Trophoblast cell (in vitro differentiated cells and primary cell): ENCODE measurements around the gene APOC3.

ENCODE experiments used
- DNase-seq, 2 donors: peaks; one replicate each; pipeline ENCODE4 v3.0.0-alpha.2; 2016
- H2AFZ ChIP-seq: 2 replicates; pipeline ENCODE4 v1.6.1; 2013; ENCODE audit warnings: low read length, moderate library complexity, mild to moderate bottlenecking; ENCODE audit not compliant: insufficient read depth, poor library complexity
- H2AK5ac ChIP-seq: 2 replicates; pipeline ENCODE4 v1.6.1; 2013; ENCODE audit warnings: mild to moderate bottlenecking, low read length
- H2BK120ac ChIP-seq: 2 replicates; pipeline ENCODE4 v1.6.1; 2013; ENCODE audit warnings: low read length, mild to moderate bottlenecking, moderate library complexity; ENCODE audit not compliant: insufficient read depth, poor library complexity
- H2BK12ac ChIP-seq: 2 replicates; pipeline ENCODE4 v1.6.1; 2013; ENCODE audit warnings: mild to moderate bottlenecking, low read length, moderate library complexity
- H2BK5ac ChIP-seq: 2 replicates; pipeline ENCODE4 v1.6.1; 2013; ENCODE audit warnings: low read length, low read depth, moderate library complexity, mild to moderate bottlenecking; ENCODE audit not compliant: poor library complexity
- H3K14ac ChIP-seq: 2 replicates; pipeline ENCODE4 v1.6.1; 2013; ENCODE audit warnings: mild to moderate bottlenecking, low read length
- H3K18ac ChIP-seq: 2 replicates; pipeline ENCODE4 v1.6.1; 2013; ENCODE audit warnings: mild to moderate bottlenecking, low read length
- H3K23ac ChIP-seq: 2 replicates; pipeline ENCODE4 v1.6.1; 2013; ENCODE audit warnings: low read length
- H3K27ac ChIP-seq: 2 replicates; pipeline ENCODE4 v1.5.1; 2013; ENCODE audit warnings: low read depth, mild to moderate bottlenecking, inconsistent platforms, low read length, moderate library complexity
- H3K27me3 ChIP-seq: 2 replicates; pipeline ENCODE4 v1.6.1; 2013; ENCODE audit warnings: inconsistent platforms, mild to moderate bottlenecking, low read length, moderate library complexity; ENCODE audit not compliant: insufficient read depth
- H3K36me3 ChIP-seq, 2 experiments: 1 replicate in 1 of 2; 2 replicates in 1 of 2; pipeline ENCODE4 v1.6.1; 2013; ENCODE audit warnings: low read length in 2 of 2, mild to moderate bottlenecking in 2 of 2, moderate library complexity in 1 of 2; ENCODE audit not compliant: insufficient read depth in 2 of 2, control insufficient read depth in 1 of 2
- H3K4ac ChIP-seq: 2 replicates; pipeline ENCODE4 v1.6.1; 2013; ENCODE audit warnings: low read depth, mild to moderate bottlenecking, low read length, moderate library complexity
- H3K4me1 ChIP-seq, 2 experiments: 1 replicate in 1 of 2; 2 replicates in 1 of 2; pipeline ENCODE4 v1.6.1; 2013; ENCODE audit warnings: low read length in 2 of 2, mild to moderate bottlenecking in 2 of 2, moderate library complexity in 1 of 2; ENCODE audit not compliant: insufficient read depth in 2 of 2, control insufficient read depth in 1 of 2
- H3K4me2 ChIP-seq: 2 replicates; pipeline ENCODE4 v1.6.1; 2013; ENCODE audit warnings: inconsistent platforms, mild to moderate bottlenecking, low read length, moderate library complexity
- H3K4me3 ChIP-seq: 2 replicates; pipeline ENCODE4 v1.5.1; 2013; ENCODE audit warnings: mild to moderate bottlenecking, low read depth, low read length, inconsistent platforms
- H3K79me1 ChIP-seq: one replicate; pipeline ENCODE4 v1.6.1; 2013; ENCODE audit warnings: low read length
- H3K79me2 ChIP-seq: 2 replicates; pipeline ENCODE4 v1.6.1; 2013; ENCODE audit warnings: low read length, mild to moderate bottlenecking; ENCODE audit not compliant: control insufficient read depth, insufficient read depth, poor library complexity
- H3K9ac ChIP-seq: 2 replicates; pipeline ENCODE4 v1.6.1; 2013; ENCODE audit warnings: mild to moderate bottlenecking, low read length
- H3K9me3 ChIP-seq: 2 replicates; pipeline ENCODE4 v1.6.1; 2013; ENCODE audit warnings: low read depth, mild to moderate bottlenecking, control low read depth, inconsistent platforms, low read length; ENCODE audit not compliant: insufficient read depth
- H4K12ac ChIP-seq: 2 replicates; pipeline ENCODE4 v1.6.1; 2013; ENCODE audit warnings: low read depth, mild to moderate bottlenecking, low read length, moderate library complexity
- H4K8ac ChIP-seq: 2 replicates; pipeline ENCODE4 v1.6.1; 2013; ENCODE audit warnings: low read depth, mild to moderate bottlenecking, low read length, moderate library complexity
- H4K91ac ChIP-seq: one replicate; pipeline ENCODE4 v1.6.1; 2013; ENCODE audit warnings: low read depth, mild to moderate bottlenecking, low read length, moderate library complexity
- WGBS: extraction: QIAGEN DNeasy Blood & Tissue Kit; methylation state at CpG from one replicate; pipeline ENCODE4 v1.1.7; 2013; ENCODE audit warnings: missing lambda C conversion rate; ENCODE audit not compliant: insufficient read length, insufficient coverage; ENCODE audit errors: extremely low coverage; 5-methylcytosine and 5-hydroxymethylcytosine counted together

APOC3 gene

DNA sequence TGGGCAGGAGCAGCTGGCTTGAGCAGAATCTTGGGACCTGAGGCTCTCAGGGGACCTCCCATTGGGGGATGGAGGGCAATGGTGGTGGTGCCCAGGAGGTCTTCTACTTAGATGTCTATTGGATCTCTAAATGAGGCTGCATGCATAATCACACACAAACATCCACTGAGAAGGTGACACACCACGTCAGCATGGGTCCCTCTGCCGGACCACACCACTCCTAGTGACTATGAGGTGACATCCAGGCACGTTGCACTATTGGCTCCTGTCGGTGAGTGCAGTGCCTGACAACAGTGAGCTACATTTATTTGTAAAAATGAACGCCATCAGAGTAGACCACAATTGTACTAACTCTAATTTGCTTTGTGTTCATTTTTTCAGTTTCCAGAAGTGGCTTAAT is 4.3 kb upstream of the APOC3 start:
- Histone ChIP-seq H2BK5ac (no peak overlapping the region), H4K8ac (no peak overlapping the region), H3K4me3 (no peak overlapping the region), H3K9ac (no peak overlapping the region), H3K14ac (no peak overlapping the region), H2BK12ac (no peak overlapping the region), H3K4me1 (peaks cover 2 to 5% of the 10 kb centered on the region in 2 experiments), H4K91ac (no peak overlapping the region), H2AFZ (no peak overlapping the region), H3K79me2 (no peaks in the 10 kb centered on the region), H3K23ac (no peak overlapping the region), H3K4ac (no peak overlapping the region), H3K36me3 (no peaks in the 10 kb centered on the region), H2AK5ac (no peak overlapping the region), H3K9me3 (no peaks in the 10 kb centered on the region), H3K18ac (no peak overlapping the region), H2BK120ac (no peak overlapping the region), H3K27me3 (no peaks in the 10 kb centered on the region), H3K4me2 (no peak overlapping the region), H3K79me1 (peaks cover 3% of the 10 kb centered on the region), H3K27ac (no peak overlapping the region), H4K12ac (no peak overlapping the region)
- no peak for DNase-seq
- no CpG with 5 or more reads among the region's 5 CpGs for WGBS

DNA sequence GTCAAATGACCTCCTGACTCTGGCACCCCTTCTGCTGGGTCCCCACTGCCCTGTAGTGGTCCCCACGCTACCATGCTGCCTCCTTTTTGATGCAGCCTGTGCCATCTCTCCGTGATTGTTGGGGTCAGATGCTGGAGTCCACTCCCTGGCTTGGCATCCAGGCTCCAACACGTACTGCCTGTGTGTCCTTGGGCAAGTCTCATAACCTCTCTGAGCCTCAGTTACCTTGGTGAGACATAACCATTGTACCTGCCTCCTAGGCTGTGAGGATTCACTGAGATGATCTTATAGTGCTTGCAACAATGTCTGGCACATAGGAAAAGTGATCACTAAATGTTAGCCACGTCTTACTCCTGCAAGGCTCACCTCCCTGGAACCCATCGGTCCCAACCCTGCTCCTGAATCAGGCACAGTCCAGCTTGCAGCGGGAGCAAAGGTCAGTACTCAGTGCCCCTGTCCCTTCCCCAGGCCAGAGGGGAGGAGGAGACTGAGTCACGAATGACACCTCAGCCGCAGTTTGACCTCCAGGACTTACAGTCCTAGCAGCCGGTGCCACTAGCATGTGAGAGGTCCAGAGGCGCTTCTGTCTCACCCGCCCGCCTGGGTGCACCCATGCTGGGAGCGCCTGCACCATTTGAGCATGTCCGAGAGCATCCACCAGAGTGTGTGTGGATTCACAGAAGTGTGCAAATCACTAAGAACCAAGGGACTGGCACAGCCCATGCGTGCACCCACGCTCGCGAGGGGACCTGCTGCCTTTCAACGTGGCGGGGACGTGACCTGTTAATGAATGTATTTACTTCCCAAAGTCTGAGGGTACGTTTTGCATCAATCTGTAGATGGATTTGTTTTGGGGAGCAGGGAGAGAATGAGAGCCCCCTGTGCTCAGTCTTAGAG is 3.6 kb upstream of the APOC3 start:
- Histone ChIP-seq H3K4me1 (peaks cover 5% of the 10 kb centered on the region in 2 experiments), H3K4me2 (no peak overlapping the region), H3K23ac (no peak overlapping the region), H2BK12ac (no peak overlapping the region), H3K27ac (no peak overlapping the region), H3K9me3 (no peaks in the 10 kb centered on the region), H3K36me3 (no peaks in the 10 kb centered on the region), H3K4me3 (no peak overlapping the region), H2BK120ac (no peak overlapping the region), H2AFZ (no peak overlapping the region), H3K14ac (no peak overlapping the region), H4K91ac (no peak overlapping the region), H2AK5ac (no peak overlapping the region), H3K27me3 (no peaks in the 10 kb centered on the region), H3K79me2 (no peaks in the 10 kb centered on the region), H3K4ac (no peak overlapping the region), H3K18ac (no peak overlapping the region), H4K8ac (no peak overlapping the region), H2BK5ac (no peak overlapping the region), H3K9ac (no peak overlapping the region), H3K79me1 (peaks cover 3% of the 10 kb centered on the region), H4K12ac (no peak overlapping the region)
- WGBS: no CpG with 5 or more reads among the region's 22 CpGs
- DNase-seq: no peak

DNA sequence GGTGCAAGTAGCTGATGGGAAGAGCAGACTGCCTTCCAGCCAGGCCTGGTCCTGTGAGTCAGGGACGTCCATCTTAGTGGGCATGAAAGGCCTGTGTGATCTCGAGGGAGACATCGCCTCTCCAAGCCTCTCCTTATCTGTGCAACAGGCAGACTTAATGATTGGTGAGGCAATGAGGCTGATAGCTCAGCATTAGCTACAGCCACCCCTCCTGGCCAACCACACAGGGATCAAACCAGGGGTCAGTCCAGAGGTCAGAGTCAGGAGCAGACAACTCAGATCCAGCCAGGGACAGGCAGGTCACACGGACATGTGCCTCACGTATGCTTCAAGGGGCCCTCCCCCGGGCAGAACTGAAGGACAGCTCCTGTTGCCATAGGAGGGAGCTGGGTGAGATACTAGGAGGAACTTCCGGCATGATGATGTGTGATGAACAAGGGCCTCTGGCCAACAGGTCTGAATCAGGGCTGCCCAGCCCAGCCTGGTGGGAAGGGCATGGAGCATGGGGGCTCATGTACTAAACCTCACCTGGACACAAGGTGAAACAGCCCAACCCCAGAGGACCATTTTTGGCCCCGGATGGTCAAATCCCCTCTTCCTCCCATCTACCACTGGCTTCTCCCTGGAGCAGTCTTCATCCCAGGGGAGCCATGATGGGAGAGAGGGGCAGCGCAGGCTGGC is 2.8 kb upstream of the APOC3 start:
- no peak overlapping the region for H2BK5ac ChIP-seq
- no peak overlapping the region for H3K14ac ChIP-seq
- no peaks in the 10 kb centered on the region for H3K9me3 ChIP-seq
- H2BK12ac ChIP-seq: no peak overlapping the region
- DNase-seq: no peak
- no peak overlapping the region for H3K9ac ChIP-seq
- no peak overlapping the region for H2AFZ ChIP-seq
- no peak overlapping the region for H3K4me2 ChIP-seq
- no peaks in the 10 kb centered on the region for H3K36me3 ChIP-seq
- no peak overlapping the region for H4K12ac ChIP-seq
- peaks cover 3% of the 10 kb centered on the region for H3K79me1 ChIP-seq
- H3K4ac ChIP-seq: no peak overlapping the region
- no peak overlapping the region for H3K4me3 ChIP-seq
- H4K91ac ChIP-seq: no peak overlapping the region
- peaks cover 5% of the 10 kb centered on the region in 2 experiments for H3K4me1 ChIP-seq
- no peak overlapping the region for H3K23ac ChIP-seq
- H3K79me2 ChIP-seq: no peaks in the 10 kb centered on the region
- H3K18ac ChIP-seq: no peak overlapping the region
- H3K27me3 ChIP-seq: no peaks in the 10 kb centered on the region
- WGBS: no CpG with 5 or more reads among the region's 9 CpGs
- H2AK5ac ChIP-seq: no peak overlapping the region
- no peak overlapping the region for H4K8ac ChIP-seq
- H2BK120ac ChIP-seq: no peak overlapping the region
- no peak overlapping the region for H3K27ac ChIP-seq

DNA sequence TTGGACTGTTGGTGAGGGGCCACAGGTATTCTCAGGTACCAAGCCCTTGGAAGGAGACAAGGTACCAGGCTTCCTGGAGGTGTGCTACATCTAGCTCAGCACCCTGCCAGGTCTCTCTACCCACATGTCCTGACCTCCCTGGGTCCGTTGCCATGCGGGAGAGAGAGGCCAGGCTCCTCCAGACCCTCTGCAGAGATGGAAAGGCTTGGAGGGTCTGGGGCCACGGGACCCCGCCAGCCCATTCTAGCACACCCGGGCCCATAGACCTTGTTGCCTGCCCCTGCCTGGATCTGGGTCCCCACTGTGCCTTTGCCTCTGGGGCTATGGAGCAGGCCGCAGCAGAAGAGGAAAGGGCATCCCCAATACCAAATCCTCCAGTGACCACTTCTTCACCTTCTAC is 2.2 kb upstream of the APOC3 start:
- H2BK5ac ChIP-seq: no peak overlapping the region
- peak overlapping the region; percentile 40 for H4K91ac ChIP-seq
- H3K79me2 ChIP-seq: no peaks in the 10 kb centered on the region
- H4K8ac ChIP-seq: no peak overlapping the region
- no peaks in the 10 kb centered on the region for H3K9me3 ChIP-seq
- H3K4me1 ChIP-seq: peaks cover 5% of the 10 kb centered on the region in 2 experiments
- no peak for DNase-seq
- H3K14ac ChIP-seq: no peak overlapping the region
- H2BK120ac ChIP-seq: no peak overlapping the region
- WGBS: no CpG with 5 or more reads among the region's 6 CpGs
- no peak overlapping the region for H2AFZ ChIP-seq
- H3K23ac ChIP-seq: no peak overlapping the region
- H3K9ac ChIP-seq: no peak overlapping the region
- H2BK12ac ChIP-seq: no peak overlapping the region
- no peak overlapping the region for H2AK5ac ChIP-seq
- H4K12ac ChIP-seq: no peak overlapping the region
- no peak overlapping the region for H3K27ac ChIP-seq
- no peak overlapping the region for H3K4ac ChIP-seq
- no peaks in the 10 kb centered on the region for H3K27me3 ChIP-seq
- peaks cover 3% of the 10 kb centered on the region for H3K79me1 ChIP-seq
- H3K36me3 ChIP-seq: no peaks in the 10 kb centered on the region
- H3K18ac ChIP-seq: no peak overlapping the region
- no peak overlapping the region for H3K4me3 ChIP-seq
- H3K4me2 ChIP-seq: no peak overlapping the region
